BE2C (cell line): ENCODE results near the gene AP5Z1.
"Not testable (repeated sequence)": the region's sequence is repeated elsewhere in the genome, so short reads cannot be mapped to it uniquely, and the experiment has no call there.

ENCODE experiments used
- DNase-seq: peaks from one replicate; pipeline ENCODE4 v3.0.0-alpha.2; 2020
- H3K27me3 ChIP-seq: fragments of 250-450 bp; sonication (Bioruptor Pico); 2 replicates; pipeline ENCODE4 v1.5.1; 2020; ENCODE audit warnings: mild to moderate bottlenecking
- H3K36me3 ChIP-seq: fragments of 250-450 bp; sonication (Bioruptor Pico); 2 replicates; pipeline ENCODE4 v1.5.1; 2020; ENCODE audit warnings: mild to moderate bottlenecking
- H3K4me1 ChIP-seq: fragments of 250-450 bp; sonication (Bioruptor Pico); 2 replicates; pipeline ENCODE4 v1.5.1; 2020
- H3K4me3 ChIP-seq: 2 replicates; pipeline ENCODE4 v1.5.1; 2011; ENCODE audit warnings: low read depth, low read length
- H3K9me3 ChIP-seq: fragments of 250-450 bp; sonication (Bioruptor Pico); 2 replicates; pipeline ENCODE4 v1.5.1; 2020
- CTCF ChIP-seq: IDR thresholded peaks from 2 replicates; pipeline ENCODE4 v1.5.1; 2012; ENCODE audit warnings: mild to moderate bottlenecking, low read depth, low read length

The AP5Z1 gene

GRCh38 chr7:4800487-4800886 lies 25.1 kb downstream of the AP5Z1 start:
- Histone ChIP-seq H3K27me3 (no peaks in the 10 kb centered on the region), H3K4me3 (no peak overlapping the region), H3K4me1 (peaks cover 3% of the 10 kb centered on the region; the same call in 1 of the 2 replicates), H3K9me3 (no peaks in the 10 kb centered on the region), H3K36me3 (no peaks in the 10 kb centered on the region)
- no peak for TF ChIP-seq CTCF
- peak; percentile 11 for DNase-seq

- no peak for TF ChIP-seq CTCF
- Histone ChIP-seq H3K4me1 (peaks cover 3% of the 10 kb centered on the region; the same call in 1 of the 2 replicates), H3K9me3 (no peaks in the 10 kb centered on the region), H3K36me3 (no peaks in the 10 kb centered on the region), H3K27me3 (no peaks in the 10 kb centered on the region), H3K4me3 (no peak overlapping the region)
- peak; percentile 10 for DNase-seq
Measured at GRCh38 chr7:4800926-4801838, 25.8 kb downstream of the AP5Z1 start.

- Histone ChIP-seq H3K36me3 (no peaks in the 10 kb centered on the region), H3K4me1 (peaks cover 3% of the 10 kb centered on the region; the same call in 1 of the 2 replicates), H3K27me3 (no peaks in the 10 kb centered on the region), H3K4me3 (no peak overlapping the region), H3K9me3 (no peaks in the 10 kb centered on the region)
- DNase-seq, result peak; percentile 7
- TF ChIP-seq CTCF, result no peak
Measured at GRCh38 chr7:4801839-4802231, 26.4 kb downstream of the AP5Z1 start.

- not testable (repeated sequence) for H3K4me3 ChIP-seq, H3K36me3 ChIP-seq, DNase-seq, H3K9me3 ChIP-seq, H3K27me3 ChIP-seq, H3K4me1 ChIP-seq
Measured at GRCh38 chr7:4802577-4802976, 27.2 kb downstream of the AP5Z1 start.

GRCh38 chr7:4803397-4804241 lies 28.2 kb downstream of the AP5Z1 start:
- no peak for DNase-seq
- H3K27me3 ChIP-seq, result no peaks in the 10 kb centered on the region
- peaks cover 3% of the 10 kb centered on the region; the same call in 1 of the 2 replicates for H3K4me1 ChIP-seq
- no peaks in the 10 kb centered on the region for H3K9me3 ChIP-seq
- H3K4me3 ChIP-seq, result no peak overlapping the region
- no peaks in the 10 kb centered on the region for H3K36me3 ChIP-seq
- no peak for TF ChIP-seq CTCF

- TF ChIP-seq CTCF, result no peak
- no peaks in the 10 kb centered on the region for H3K27me3 ChIP-seq
- no peaks in the 10 kb centered on the region for H3K36me3 ChIP-seq
- no peak for DNase-seq
- H3K9me3 ChIP-seq, result no peaks in the 10 kb centered on the region
- H3K4me3 ChIP-seq, result no peak overlapping the region
- no peaks in the 10 kb centered on the region for H3K4me1 ChIP-seq
Measured at GRCh38 chr7:4805110-4805983, 29.9 kb downstream of the AP5Z1 start.
